ENCODE measurements around the gene LPAR3.

DNA sequence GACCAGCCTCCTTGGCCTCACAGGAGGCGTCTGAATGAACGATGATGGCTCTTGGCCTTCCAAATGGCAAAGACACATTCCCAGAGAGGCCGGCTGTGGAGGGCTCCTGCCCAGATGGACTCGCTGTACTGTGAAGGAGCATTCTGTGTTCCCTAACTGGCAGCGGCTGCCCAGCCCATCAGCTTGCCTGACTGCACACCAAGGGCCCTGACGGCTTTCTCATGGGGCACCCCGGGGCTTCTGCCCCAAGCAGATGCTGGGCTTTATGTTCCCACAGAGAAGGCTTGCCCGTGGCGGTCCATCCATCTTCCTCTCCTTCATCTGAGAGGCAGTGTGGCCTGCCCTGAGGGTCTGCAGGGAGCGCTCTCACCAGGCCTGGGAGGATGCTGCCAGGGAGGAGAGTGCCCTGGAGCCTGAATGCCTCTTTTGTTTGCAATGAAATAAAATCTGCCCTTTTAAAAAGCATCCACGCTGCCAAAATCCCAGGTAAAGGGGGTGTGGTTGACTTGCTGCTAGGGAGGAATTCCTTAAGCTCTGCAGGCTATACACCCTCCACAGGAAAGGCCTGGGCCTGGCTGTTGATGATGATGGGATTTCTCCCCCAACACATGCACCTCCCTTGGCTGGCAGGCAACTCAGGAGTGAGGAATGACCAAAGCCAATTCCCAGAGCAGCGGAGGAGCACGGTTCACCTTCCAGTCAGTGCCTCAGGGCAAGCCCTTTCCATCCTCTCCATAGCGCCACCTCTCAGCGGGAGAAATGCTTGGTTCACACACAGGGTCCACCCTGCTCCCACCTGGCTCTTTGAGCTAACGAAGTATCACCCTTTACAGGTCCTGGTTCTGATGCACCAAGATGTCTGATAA, 118.1 kb downstream of the LPAR3 start:
- TF ChIP-seq EZH2 (IDR thresholded peaks at IDR 0.05; ENCODE audit: insufficient read depth, poor library complexity, severe bottlenecking) (no peak), EZH2phosphoT487 (IDR thresholded peaks at IDR 0.05; ENCODE audit: insufficient read depth, low read depth) (no peak)
